Measurements from ENCODE around the gene LRIG3. TPM values are rescaled to one million over a fixed set of nuclear protein-coding genes. Genes with fewer than 3 reads are reported as not detected.

Gene LRIG3
- total and polyA plus RNA-seq, 2 of the 4 experiments (the other 2 are of a cell fraction): 26.4 to 71.2 TPM

- Histone ChIP-seq H3K14ac (replicated peaks; ENCODE audit: low read depth, low read length) (0 out of 2 replicates have a peak overlapping the region, but pooled peaks have one; percentile 15), H4K91ac (ENCODE audit: insufficient read depth, low read depth, low read length) (peak overlapping the region; percentile 0; the same call in 1 of the 2 replicates), H3K4me1 (ENCODE audit: control insufficient read depth, insufficient read depth, low read length) (peaks cover 2% of the 10 kb centered on the region), H2AFZ (replicated peaks; ENCODE audit: low read length, poor library complexity) (no peak overlapping the region), H3K9me1 (ENCODE audit: insufficient read depth, low read length) (peaks cover 2% of the 10 kb centered on the region; the same call in 1 of the 2 replicates), H4K5ac (ENCODE audit: low read depth, low read length) (no peak overlapping the region), H3K36me3 (ENCODE audit: control insufficient read depth, insufficient read depth, low read length) (peaks cover 9% of the 10 kb centered on the region), H3K56ac (ENCODE audit: extremely low read depth, insufficient read depth, low read length) (peak overlapping the region; percentile 31), H3K4ac (ENCODE audit: low read depth, low read length) (peak overlapping the region; percentile 24; the same call in 1 of the 2 replicates), H3K79me1 (ENCODE audit: low read depth in 1 of 2, low read length in 2 of 2) (peaks cover 7 to 29% of the 10 kb centered on the region in 2 experiments; a peak in 3 of 4 replicates), H2BK120ac (ENCODE audit: low read depth, low read length) (peak overlapping the region; percentile 32; the same call in 1 of the 2 replicates), H3K4me2 (ENCODE audit: low read depth, low read length) (peak overlapping the region; percentile 97), H2BK5ac (ENCODE audit: low read depth, low read length, poor library complexity, severe bottlenecking) (peak overlapping the region; percentile 95), H3K9me3 (ENCODE audit: control insufficient read depth, insufficient read depth, low read length) (no peaks in the 10 kb centered on the region), H2AK9ac (replicated peaks; ENCODE audit: low read depth, low read length, poor library complexity) (no peak overlapping the region), H2AK5ac (ENCODE audit: low read depth, low read length) (no peak overlapping the region), H3K27me3 (ENCODE audit: control insufficient read depth, insufficient read depth, low read length) (no peaks in the 10 kb centered on the region), H3K9ac (ENCODE audit: low read depth, low read length) (peak overlapping the region; percentile 92), H3K4me3 (ENCODE audit: insufficient read depth, low read depth, low read length) (peak overlapping the region; percentile 80), H3K23ac (ENCODE audit: low read depth, low read length) (peak overlapping the region; percentile 31), H2BK15ac (ENCODE audit: low read depth, low read length) (no peak overlapping the region), H4K20me1 (ENCODE audit: insufficient read depth, low read length) (no peaks in the 10 kb centered on the region), H2BK20ac (ENCODE audit: low read depth, low read length) (no peak overlapping the region), H3K18ac (ENCODE audit: low read depth, low read length) (peak overlapping the region; percentile 39), H3K27ac (ENCODE audit: insufficient read depth, low read length) (peak overlapping the region; percentile 83), H4K8ac (ENCODE audit: low read depth in 2 of 2, low read length in 2 of 2) (peak overlapping the region in 1 of 2 experiments; percentile 7; a peak in 1 of 4 replicates)
- dilution Hi-C loops (cut with HindIII; ENCODE audit: low sequenced_read_pairs, unreplicated experiment) (no loop called here), in situ Hi-C loops (cut with MboI; ENCODE audit: low sequenced_read_pairs) (loop anchor here (10.0 kb wide), 1 partner anchor 168 kb away; no protein-coding TSS in a partner anchor), intact Hi-C loops (cut with micrococcal nuclease) (loop anchor here (1.0 to 5.0 kb wide), 6 partner anchors 40 to 930 kb away; no protein-coding TSS in a partner anchor)
- no peak for TF ChIP-seq SMC3 (IDR thresholded peaks at IDR 0.05; ENCODE audit: low read depth, low read length)
- peak; percentile 41; the same call in 1 of the 2 replicates for TF ChIP-seq MAFK (IDR thresholded peaks at IDR 0.05; ENCODE audit: low read depth, low read length)
- 0 out of 2 replicates have a peak, but pooled peaks have one; percentile 2 for TF ChIP-seq CEBPB (IDR thresholded peaks at IDR 0.05; ENCODE audit: low read depth, low read length)
- TF ChIP-seq USF2 (IDR thresholded peaks at IDR 0.05; ENCODE audit: low read depth, low read length): no peak
- TF ChIP-seq RAD21 (IDR thresholded peaks at IDR 0.05; ENCODE audit: low read length): no peak
- TF ChIP-seq ELK1 (IDR thresholded peaks at IDR 0.05; ENCODE audit: borderline replicate concordance, low read depth, low read length): no peak
- TF ChIP-seq MXI1 (IDR thresholded peaks at IDR 0.05; ENCODE audit: borderline replicate concordance, low read depth, low read length): no peak
- no CpG with 5 or more reads among the region's 6 CpGs for WGBS, 2 experiments (ENCODE audit: extremely low coverage in 2 of 2, insufficient read length in 1 of 2)
- ChIA-PET POLR2A (ENCODE audit: unreplicated experiment) (interaction anchor here (0.7 kb wide), 1 partner anchor 629 kb away, joined by 3 read pairs; no protein-coding TSS in a partner anchor), CTCF (interaction anchor here (0.6 to 1.3 kb wide), 5 partner anchors 16 to 377 kb away, joined by 3 to 12 read pairs (median 3); no protein-coding TSS in a partner anchor)
- no TSS peak for BruUV-seq (replicated peaks)
- peak; percentile 63 for DNase-seq
- no peak; the same call in 1 of the 2 replicates for ATAC-seq (ENCODE audit: low read depth)
These were observed 3.3 kb downstream of the LRIG3 start for GRCh38 chr12:58916921-58917511.
